HEK293 (cell line): Measurements from ENCODE around the gene C8A.

ENCODE experiments used
- CTCF ChIA-PET: fragments of 350-600 bp; formaldehyde crosslinking; extraction: SDS; loops from one replicate; lab custom pipeline; 2021; ENCODE audit warnings: antibody characterized with exemption; lab: Yijun Ruan, JAX
- POLR2A ChIA-PET: fragments of 300-600 bp; formaldehyde crosslinking; extraction: SDS; loops from one replicate; lab custom pipeline; 2020; ENCODE audit warnings: antibody characterized with exemption, inconsistent platforms; lab: Yijun Ruan, JAX
- H3K27ac ChIP-seq: fragments of 200-500 bp; sonication (Bioruptor generic); 2 replicates; pipeline ENCODE4 v1.5.1; 2014; ENCODE audit warnings: low read depth, low read length, control low read depth, inconsistent platforms; ENCODE audit errors: extremely low read depth
- H3K36me3 ChIP-seq, 2 experiments: fragments of 200-500 bp in 1 of 2; sonication (Bioruptor generic) in 1 of 2; 1 replicate in 1 of 2; 2 replicates in 1 of 2; pipeline ENCODE4 v1.5.1; 2014 to 2017; ENCODE audit warnings: inconsistent platforms in 2 of 2, low read length in 2 of 2; ENCODE audit not compliant: control insufficient read depth in 2 of 2, insufficient read depth in 1 of 2
- H3K4me1 ChIP-seq: fragments of 200-500 bp; sonication (Bioruptor generic); 2 replicates; pipeline ENCODE4 v1.5.1; 2014; ENCODE audit warnings: mild to moderate bottlenecking, low read length, inconsistent platforms; ENCODE audit not compliant: control insufficient read depth, insufficient read depth
- H3K4me3 ChIP-seq: 2 replicates; pipeline ENCODE4 v1.5.1; 2011; ENCODE audit warnings: low read depth, mild to moderate bottlenecking, control low read depth, low read length, moderate library complexity
- H3K9me3 ChIP-seq: fragments of 200-500 bp; sonication (Bioruptor generic); 2 replicates; pipeline ENCODE4 v1.5.1; 2014; ENCODE audit warnings: low read depth, low read length, inconsistent platforms; ENCODE audit not compliant: control insufficient read depth, insufficient read depth
- GFI1B ChIP-seq: fragments of 450-650 bp; formaldehyde crosslinking; IDR thresholded peaks from 2 replicates; pipeline ENCODE4 v1.5.1; 2016; ENCODE audit warnings: missing biosample characterization, missing genetic modification characterization
- KLF9 ChIP-seq: fragments of 450-650 bp; formaldehyde crosslinking; IDR thresholded peaks from 2 replicates; pipeline ENCODE4 v1.5.1; 2016; ENCODE audit warnings: missing biosample characterization, missing genetic modification characterization, low read depth
- MYNN ChIP-seq: fragments of 450-650 bp; formaldehyde crosslinking; IDR thresholded peaks from 2 replicates; pipeline ENCODE4 v1.5.1; 2016; ENCODE audit warnings: missing biosample characterization, missing genetic modification characterization, borderline replicate concordance
- SETDB1 ChIP-seq: IDR thresholded peaks from one replicate; pipeline ENCODE4 v1.6.1; 2017; ENCODE audit warnings: mild to moderate bottlenecking, low read length, moderate library complexity, mixed read lengths; ENCODE audit not compliant: insufficient read length
- WT1 ChIP-seq: fragments of 450-650 bp; formaldehyde crosslinking; IDR thresholded peaks from 2 replicates; pipeline ENCODE4 v1.5.1; 2016; ENCODE audit warnings: missing biosample characterization, missing genetic modification characterization
- ZBTB20 ChIP-seq: fragments of 450-650 bp; formaldehyde crosslinking; IDR thresholded peaks from 2 replicates; pipeline ENCODE4 v1.5.1; 2016; ENCODE audit warnings: missing biosample characterization, missing genetic modification characterization
- ZFP3 ChIP-seq: fragments of 450-650 bp; formaldehyde crosslinking; IDR thresholded peaks from 2 replicates; pipeline ENCODE4 v1.5.1; 2016; ENCODE audit warnings: low read depth, missing biosample characterization, missing genetic modification characterization
- ZNF112 ChIP-seq: fragments of 450-650 bp; formaldehyde crosslinking; IDR thresholded peaks from 2 replicates; pipeline ENCODE4 v1.5.0; 2017; ENCODE audit warnings: missing biosample characterization, missing genetic modification characterization
- ZNF121 ChIP-seq: fragments of 450-650 bp; formaldehyde crosslinking; IDR thresholded peaks from 2 replicates; pipeline ENCODE4 v1.5.1; 2016; ENCODE audit warnings: missing biosample characterization, missing genetic modification characterization
- ZNF138 ChIP-seq: fragments of 450-650 bp; formaldehyde crosslinking; IDR thresholded peaks from 2 replicates; pipeline ENCODE4 v1.5.1; 2016; ENCODE audit warnings: missing biosample characterization, missing genetic modification characterization, borderline replicate concordance
- ZNF157 ChIP-seq: fragments of 450-650 bp; formaldehyde crosslinking; IDR thresholded peaks from 2 replicates; pipeline ENCODE4 v1.5.1; 2016; ENCODE audit warnings: missing biosample characterization, missing genetic modification characterization
- ZNF169 ChIP-seq: fragments of 450-650 bp; formaldehyde crosslinking; IDR thresholded peaks from 2 replicates; pipeline ENCODE4 v1.5.1; 2016; ENCODE audit warnings: missing biosample characterization, missing genetic modification characterization
- ZNF416 ChIP-seq: fragments of 450-650 bp; formaldehyde crosslinking; IDR thresholded peaks from 2 replicates; pipeline ENCODE4 v1.5.1; 2016; ENCODE audit warnings: missing biosample characterization, missing genetic modification characterization
- ZNF423 ChIP-seq: fragments of 450-650 bp; formaldehyde crosslinking; IDR thresholded peaks from 2 replicates; pipeline ENCODE4 v1.5.1; 2016; ENCODE audit warnings: missing biosample characterization, missing genetic modification characterization
- ZNF48 ChIP-seq: fragments of 450-650 bp; formaldehyde crosslinking; IDR thresholded peaks from 2 replicates; pipeline ENCODE4 v1.5.1; 2016; ENCODE audit warnings: missing biosample characterization, missing genetic modification characterization
- ZNF501 ChIP-seq: fragments of 450-650 bp; formaldehyde crosslinking; IDR thresholded peaks from 2 replicates; pipeline ENCODE4 v1.5.1; 2016; ENCODE audit warnings: missing biosample characterization, missing genetic modification characterization
- ZNF600 ChIP-seq: fragments of 450-650 bp; formaldehyde crosslinking; IDR thresholded peaks from 2 replicates; pipeline ENCODE4 v1.5.1; 2016; ENCODE audit warnings: missing biosample characterization, missing genetic modification characterization
- ZNF610 ChIP-seq: fragments of 450-650 bp; formaldehyde crosslinking; IDR thresholded peaks from 2 replicates; pipeline ENCODE4 v1.5.1; 2016; ENCODE audit warnings: missing biosample characterization, missing genetic modification characterization, borderline replicate concordance
- ZNF623 ChIP-seq: fragments of 450-650 bp; formaldehyde crosslinking; IDR thresholded peaks from 2 replicates; pipeline ENCODE4 v1.5.1; 2016; ENCODE audit warnings: missing biosample characterization, missing genetic modification characterization
- ZNF629 ChIP-seq: fragments of 450-650 bp; formaldehyde crosslinking; IDR thresholded peaks from 2 replicates; pipeline ENCODE4 v1.5.1; 2017; ENCODE audit warnings: missing biosample characterization, missing genetic modification characterization
- ZNF664 ChIP-seq: fragments of 450-650 bp; formaldehyde crosslinking; IDR thresholded peaks from 2 replicates; pipeline ENCODE4 v1.5.1; 2016; ENCODE audit warnings: missing biosample characterization, missing genetic modification characterization
- ZNF776 ChIP-seq: fragments of 450-650 bp; formaldehyde crosslinking; IDR thresholded peaks from 2 replicates; pipeline ENCODE4 v1.5.0; 2017; ENCODE audit warnings: missing biosample characterization, missing genetic modification characterization, borderline replicate concordance
- ZNF791 ChIP-seq: fragments of 450-650 bp; formaldehyde crosslinking; IDR thresholded peaks from 2 replicates; pipeline ENCODE4 v1.5.1; 2016; ENCODE audit warnings: missing biosample characterization, missing genetic modification characterization
- TF ChIP-seq, protein P1 (sequence below): fragments of 450-650 bp; formaldehyde crosslinking; IDR thresholded peaks from 2 replicates; pipeline ENCODE4 v1.5.1; 2017; ENCODE audit warnings: missing biosample characterization, missing genetic modification characterization
- TF ChIP-seq, protein P2 (sequence below): fragments of 450-650 bp; formaldehyde crosslinking; IDR thresholded peaks from 2 replicates; pipeline ENCODE4 v1.5.1; 2016; ENCODE audit warnings: missing biosample characterization, missing genetic modification characterization
- TF ChIP-seq, protein P3 (sequence below): fragments of 450-650 bp; formaldehyde crosslinking; IDR thresholded peaks from 2 replicates; pipeline ENCODE4 v1.5.1; 2017; ENCODE audit warnings: missing biosample characterization, missing genetic modification characterization
- TF ChIP-seq, protein P4 (sequence below): fragments of 450-650 bp; formaldehyde crosslinking; IDR thresholded peaks from 2 replicates; pipeline ENCODE4 v1.5.1; 2017; ENCODE audit warnings: missing biosample characterization, missing genetic modification characterization

Gene C8A

GRCh38 chr1:56927986-56928385, 73.4 kb downstream of the C8A start:
- POLR2A ChIA-PET, result no interaction called here
- H3K9me3 ChIP-seq, result no peaks in the 10 kb centered on the region
- no peaks in the 10 kb centered on the region for H3K36me3 ChIP-seq

DNA sequence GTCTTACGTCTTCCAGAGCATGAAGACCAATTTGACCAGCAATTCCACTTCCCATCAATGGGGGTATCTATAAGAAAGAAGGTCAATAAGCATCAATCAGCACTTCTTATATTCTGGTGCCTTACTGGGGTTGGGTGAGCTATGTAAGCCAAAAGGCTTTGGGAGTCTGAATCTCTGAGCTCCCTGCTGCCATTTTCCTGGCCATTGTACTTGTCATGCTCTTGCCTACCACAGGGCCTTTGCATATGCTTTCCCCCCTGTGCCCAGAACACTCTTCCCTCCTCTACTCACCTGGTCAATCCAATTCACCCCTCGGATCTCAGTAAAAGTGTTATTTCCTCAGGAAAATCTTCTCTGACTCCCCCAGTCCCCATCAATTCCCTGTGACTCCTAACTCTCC, 74.9 kb downstream of the C8A start:
- H3K4me3 ChIP-seq, result no peak overlapping the region
- ChIA-PET CTCF (no interaction called here), POLR2A (no interaction called here)
- TF ChIP-seq, protein P1, sequence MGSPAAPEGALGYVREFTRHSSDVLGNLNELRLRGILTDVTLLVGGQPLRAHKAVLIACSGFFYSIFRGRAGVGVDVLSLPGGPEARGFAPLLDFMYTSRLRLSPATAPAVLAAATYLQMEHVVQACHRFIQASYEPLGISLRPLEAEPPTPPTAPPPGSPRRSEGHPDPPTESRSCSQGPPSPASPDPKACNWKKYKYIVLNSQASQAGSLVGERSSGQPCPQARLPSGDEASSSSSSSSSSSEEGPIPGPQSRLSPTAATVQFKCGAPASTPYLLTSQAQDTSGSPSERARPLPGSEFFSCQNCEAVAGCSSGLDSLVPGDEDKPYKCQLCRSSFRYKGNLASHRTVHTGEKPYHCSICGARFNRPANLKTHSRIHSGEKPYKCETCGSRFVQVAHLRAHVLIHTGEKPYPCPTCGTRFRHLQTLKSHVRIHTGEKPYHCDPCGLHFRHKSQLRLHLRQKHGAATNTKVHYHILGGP (tag by site-specific recombination), result no peak
- TF ChIP-seq ZNF623 (tag by site-specific recombination) (peak; percentile 57), ZNF48 (no peak)
- no peaks in the 10 kb centered on the region for H3K9me3 ChIP-seq
- no peaks in the 10 kb centered on the region for H3K4me1 ChIP-seq
- no peaks in the 10 kb centered on the region for H3K36me3 ChIP-seq
- H3K27ac ChIP-seq, result no peak overlapping the region

More at GRCh38 chr1:56927986-56928385, 73.4 kb downstream of the C8A start:
- H3K27ac ChIP-seq, result no peak overlapping the region
- TF ChIP-seq ZNF501 (tag by site-specific recombination) (no peak), ZNF121 (tag by site-specific recombination) (no peak), ZNF157 (no peak), ZNF600 (tag by site-specific recombination) (no peak), ZFP3 (tag by site-specific recombination) (no peak), ZNF791 (tag by site-specific recombination) (no peak), ZNF776 (tag by site-specific recombination) (no peak), ZNF423 (tag by site-specific recombination) (no peak), MYNN (no peak), GFI1B (tag by site-specific recombination) (no peak), ZBTB20 (tag by site-specific recombination) (no peak)
- TF ChIP-seq, protein P2, sequence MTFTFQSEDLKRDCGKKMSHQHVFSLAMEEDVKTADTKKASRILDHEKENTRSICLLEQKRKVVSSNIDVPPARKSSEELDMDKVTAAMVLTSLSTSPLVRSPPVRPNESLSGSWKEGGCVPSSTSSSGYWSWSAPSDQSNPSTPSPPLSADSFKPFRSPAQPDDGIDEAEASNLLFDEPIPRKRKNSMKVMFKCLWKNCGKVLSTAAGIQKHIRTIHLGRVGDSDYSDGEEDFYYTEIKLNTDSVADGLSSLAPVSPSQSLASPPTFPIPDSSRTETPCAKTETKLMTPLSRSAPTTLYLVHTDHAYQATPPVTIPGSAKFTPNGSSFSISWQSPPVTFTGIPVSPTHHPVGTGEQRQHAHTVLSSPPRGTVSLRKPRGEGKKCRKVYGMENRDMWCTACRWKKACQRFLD, result no peak
- TF ChIP-seq, all 188 proteins: peak for 0
- CTCF ChIA-PET, result interaction anchor here (1.1 kb wide), 1 partner anchor 40 kb away, joined by 3 read pairs; no protein-coding TSS in a partner anchor
- Histone ChIP-seq H3K4me3 (no peak overlapping the region), H3K4me1 (no peaks in the 10 kb centered on the region)

DNA sequence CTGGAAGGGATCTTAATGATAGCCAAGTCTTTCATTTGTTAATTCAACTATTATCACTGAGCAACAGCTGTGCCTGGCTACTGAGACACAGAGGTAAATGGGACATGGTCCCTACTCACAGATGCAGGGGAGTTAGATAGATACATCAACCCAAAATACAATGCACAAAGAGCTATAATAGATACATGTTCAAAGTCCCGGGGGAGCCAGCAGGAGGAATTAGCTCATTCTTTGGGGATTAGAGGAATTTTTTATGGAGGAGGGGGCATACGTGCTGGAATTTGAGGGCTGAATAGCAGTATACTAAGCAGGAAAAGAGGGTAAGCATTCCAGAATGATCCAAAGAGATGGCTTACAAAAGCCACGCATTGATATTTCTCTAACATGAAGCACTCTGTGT, 76.6 kb downstream of the C8A start:
- CTCF ChIA-PET, result no interaction called here
- no peaks in the 10 kb centered on the region for H3K9me3 ChIP-seq
- TF ChIP-seq ZNF112 (tag by site-specific recombination) (no peak), SETDB1 (no peak), ZNF138 (tag by site-specific recombination) (no peak), WT1 (no peak), ZNF629 (tag by site-specific recombination) (no peak), KLF9 (tag by site-specific recombination) (no peak), MYNN (no peak), ZNF610 (tag by site-specific recombination) (no peak), ZNF416 (tag by site-specific recombination) (no peak), ZNF169 (tag by site-specific recombination) (no peak), ZNF664 (tag by site-specific recombination) (no peak)
- TF ChIP-seq, protein P3, sequence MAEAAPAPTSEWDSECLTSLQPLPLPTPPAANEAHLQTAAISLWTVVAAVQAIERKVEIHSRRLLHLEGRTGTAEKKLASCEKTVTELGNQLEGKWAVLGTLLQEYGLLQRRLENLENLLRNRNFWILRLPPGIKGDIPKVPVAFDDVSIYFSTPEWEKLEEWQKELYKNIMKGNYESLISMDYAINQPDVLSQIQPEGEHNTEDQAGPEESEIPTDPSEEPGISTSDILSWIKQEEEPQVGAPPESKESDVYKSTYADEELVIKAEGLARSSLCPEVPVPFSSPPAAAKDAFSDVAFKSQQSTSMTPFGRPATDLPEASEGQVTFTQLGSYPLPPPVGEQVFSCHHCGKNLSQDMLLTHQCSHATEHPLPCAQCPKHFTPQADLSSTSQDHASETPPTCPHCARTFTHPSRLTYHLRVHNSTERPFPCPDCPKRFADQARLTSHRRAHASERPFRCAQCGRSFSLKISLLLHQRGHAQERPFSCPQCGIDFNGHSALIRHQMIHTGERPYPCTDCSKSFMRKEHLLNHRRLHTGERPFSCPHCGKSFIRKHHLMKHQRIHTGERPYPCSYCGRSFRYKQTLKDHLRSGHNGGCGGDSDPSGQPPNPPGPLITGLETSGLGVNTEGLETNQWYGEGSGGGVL (tag by site-specific recombination), result no peak
- TF ChIP-seq, protein P4, sequence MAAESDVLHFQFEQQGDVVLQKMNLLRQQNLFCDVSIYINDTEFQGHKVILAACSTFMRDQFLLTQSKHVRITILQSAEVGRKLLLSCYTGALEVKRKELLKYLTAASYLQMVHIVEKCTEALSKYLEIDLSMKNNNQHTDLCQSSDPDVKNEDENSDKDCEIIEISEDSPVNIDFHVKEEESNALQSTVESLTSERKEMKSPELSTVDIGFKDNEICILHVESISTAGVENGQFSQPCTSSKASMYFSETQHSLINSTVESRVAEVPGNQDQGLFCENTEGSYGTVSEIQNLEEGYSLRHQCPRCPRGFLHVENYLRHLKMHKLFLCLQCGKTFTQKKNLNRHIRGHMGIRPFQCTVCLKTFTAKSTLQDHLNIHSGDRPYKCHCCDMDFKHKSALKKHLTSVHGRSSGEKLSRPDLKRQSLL (tag by site-specific recombination), result no peak
- POLR2A ChIA-PET, result no interaction called here
- no peak overlapping the region for H3K4me3 ChIP-seq
- no peak overlapping the region for H3K27ac ChIP-seq
- no peaks in the 10 kb centered on the region for H3K4me1 ChIP-seq
- H3K36me3 ChIP-seq, result no peaks in the 10 kb centered on the region
